ENCODE measurements around the gene EFNA2. TPM values are rescaled to one million over a fixed set of nuclear protein-coding genes. Genes with fewer than 3 reads are reported as not detected.

Gene EFNA2
- polyA plus RNA-seq, 1 donor from 2014 or later, result 10.3 TPM

- TF ChIP-seq POLR2AphosphoS5 (IDR thresholded peaks at IDR 0.05), result no peak
- no peak for TF ChIP-seq SMC3 (conservative IDR thresholded peaks at IDR 0.05; ENCODE audit: poor library complexity)
- TF ChIP-seq TAF1 (IDR thresholded peaks at IDR 0.05; ENCODE audit: low read depth), result no peak
- TF ChIP-seq, protein P1, sequence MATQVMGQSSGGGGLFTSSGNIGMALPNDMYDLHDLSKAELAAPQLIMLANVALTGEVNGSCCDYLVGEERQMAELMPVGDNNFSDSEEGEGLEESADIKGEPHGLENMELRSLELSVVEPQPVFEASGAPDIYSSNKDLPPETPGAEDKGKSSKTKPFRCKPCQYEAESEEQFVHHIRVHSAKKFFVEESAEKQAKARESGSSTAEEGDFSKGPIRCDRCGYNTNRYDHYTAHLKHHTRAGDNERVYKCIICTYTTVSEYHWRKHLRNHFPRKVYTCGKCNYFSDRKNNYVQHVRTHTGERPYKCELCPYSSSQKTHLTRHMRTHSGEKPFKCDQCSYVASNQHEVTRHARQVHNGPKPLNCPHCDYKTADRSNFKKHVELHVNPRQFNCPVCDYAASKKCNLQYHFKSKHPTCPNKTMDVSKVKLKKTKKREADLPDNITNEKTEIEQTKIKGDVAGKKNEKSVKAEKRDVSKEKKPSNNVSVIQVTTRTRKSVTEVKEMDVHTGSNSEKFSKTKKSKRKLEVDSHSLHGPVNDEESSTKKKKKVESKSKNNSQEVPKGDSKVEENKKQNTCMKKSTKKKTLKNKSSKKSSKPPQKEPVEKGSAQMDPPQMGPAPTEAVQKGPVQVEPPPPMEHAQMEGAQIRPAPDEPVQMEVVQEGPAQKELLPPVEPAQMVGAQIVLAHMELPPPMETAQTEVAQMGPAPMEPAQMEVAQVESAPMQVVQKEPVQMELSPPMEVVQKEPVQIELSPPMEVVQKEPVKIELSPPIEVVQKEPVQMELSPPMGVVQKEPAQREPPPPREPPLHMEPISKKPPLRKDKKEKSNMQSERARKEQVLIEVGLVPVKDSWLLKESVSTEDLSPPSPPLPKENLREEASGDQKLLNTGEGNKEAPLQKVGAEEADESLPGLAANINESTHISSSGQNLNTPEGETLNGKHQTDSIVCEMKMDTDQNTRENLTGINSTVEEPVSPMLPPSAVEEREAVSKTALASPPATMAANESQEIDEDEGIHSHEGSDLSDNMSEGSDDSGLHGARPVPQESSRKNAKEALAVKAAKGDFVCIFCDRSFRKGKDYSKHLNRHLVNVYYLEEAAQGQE (IDR thresholded peaks at IDR 0.05; ENCODE audit: borderline replicate concordance), result no peak
- TF ChIP-seq EP300 (conservative IDR thresholded peaks at IDR 0.05; ENCODE audit: poor library complexity, severe bottlenecking), result no peak
- TF ChIP-seq EZH2 (IDR thresholded peaks at IDR 0.05; ENCODE audit: borderline replicate concordance, insufficient read depth, low read length, poor library complexity, severe bottlenecking), result no peak
- TF ChIP-seq, protein P2, sequence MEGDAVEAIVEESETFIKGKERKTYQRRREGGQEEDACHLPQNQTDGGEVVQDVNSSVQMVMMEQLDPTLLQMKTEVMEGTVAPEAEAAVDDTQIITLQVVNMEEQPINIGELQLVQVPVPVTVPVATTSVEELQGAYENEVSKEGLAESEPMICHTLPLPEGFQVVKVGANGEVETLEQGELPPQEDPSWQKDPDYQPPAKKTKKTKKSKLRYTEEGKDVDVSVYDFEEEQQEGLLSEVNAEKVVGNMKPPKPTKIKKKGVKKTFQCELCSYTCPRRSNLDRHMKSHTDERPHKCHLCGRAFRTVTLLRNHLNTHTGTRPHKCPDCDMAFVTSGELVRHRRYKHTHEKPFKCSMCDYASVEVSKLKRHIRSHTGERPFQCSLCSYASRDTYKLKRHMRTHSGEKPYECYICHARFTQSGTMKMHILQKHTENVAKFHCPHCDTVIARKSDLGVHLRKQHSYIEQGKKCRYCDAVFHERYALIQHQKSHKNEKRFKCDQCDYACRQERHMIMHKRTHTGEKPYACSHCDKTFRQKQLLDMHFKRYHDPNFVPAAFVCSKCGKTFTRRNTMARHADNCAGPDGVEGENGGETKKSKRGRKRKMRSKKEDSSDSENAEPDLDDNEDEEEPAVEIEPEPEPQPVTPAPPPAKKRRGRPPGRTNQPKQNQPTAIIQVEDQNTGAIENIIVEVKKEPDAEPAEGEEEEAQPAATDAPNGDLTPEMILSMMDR (IDR thresholded peaks at IDR 0.05; ENCODE audit: poor library complexity, severe bottlenecking), result no peak
- no peak for TF ChIP-seq MXI1 (conservative IDR thresholded peaks at IDR 0.05; ENCODE audit: poor library complexity, severe bottlenecking)
- TF ChIP-seq RAD21 (conservative IDR thresholded peaks at IDR 0.05), result no peak
- no peak overlapping the region for H3K4me3 ChIP-seq (ENCODE audit: low read length)
- H3K36me3 ChIP-seq (ENCODE audit: insufficient read depth, low read length), result no peaks in the 10 kb centered on the region
- H4K20me1 ChIP-seq (ENCODE audit: insufficient read depth), result no peaks in the 10 kb centered on the region
- H3K9me3 ChIP-seq (ENCODE audit: low read length), result no peaks in the 10 kb centered on the region
- no peaks in the 10 kb centered on the region for H3F3A ChIP-seq (ENCODE audit: insufficient read depth, low read length, poor library complexity, severe bottlenecking)
- H3K79me2 ChIP-seq (replicated peaks; ENCODE audit: insufficient read depth, low read length), result no peaks in the 10 kb centered on the region
- H3K27me3 ChIP-seq (ENCODE audit: insufficient read depth, low read depth, low read length), result no peaks in the 10 kb centered on the region
- H3K27ac ChIP-seq (ENCODE audit: low read length), result no peak overlapping the region
- no peak overlapping the region for H3K4me2 ChIP-seq (ENCODE audit: low read length)
- H3K9ac ChIP-seq (ENCODE audit: low read length), result no peak overlapping the region
- H3K9me2 ChIP-seq (ENCODE audit: insufficient read depth, low read length), result no peaks in the 10 kb centered on the region
- H2AFZ ChIP-seq (ENCODE audit: low read depth, low read length), result no peak overlapping the region
These were observed 12.6 kb downstream of the EFNA2 start for GRCh38 chr19:1298235-1298634.

- no peaks in the 10 kb centered on the region for H3F3A ChIP-seq (ENCODE audit: insufficient read depth, low read length, poor library complexity, severe bottlenecking)
- no peak for TF ChIP-seq MXI1 (conservative IDR thresholded peaks at IDR 0.05; ENCODE audit: poor library complexity, severe bottlenecking)
- TF ChIP-seq POLR2AphosphoS5 (IDR thresholded peaks at IDR 0.05), result no peak
- no peak for TF ChIP-seq SMC3 (conservative IDR thresholded peaks at IDR 0.05; ENCODE audit: poor library complexity)
- no peak overlapping the region for H3K9ac ChIP-seq (ENCODE audit: low read length)
- no peaks in the 10 kb centered on the region for H3K9me3 ChIP-seq (ENCODE audit: low read length)
- H3K27ac ChIP-seq (ENCODE audit: low read length), result no peak overlapping the region
- H3K4me2 ChIP-seq (ENCODE audit: low read length), result no peak overlapping the region
- H3K79me2 ChIP-seq (replicated peaks; ENCODE audit: insufficient read depth, low read length), result no peaks in the 10 kb centered on the region
- H4K20me1 ChIP-seq (ENCODE audit: insufficient read depth), result no peaks in the 10 kb centered on the region
- no peak overlapping the region for H2AFZ ChIP-seq (ENCODE audit: low read depth, low read length)
- no peaks in the 10 kb centered on the region for H3K36me3 ChIP-seq (ENCODE audit: insufficient read depth, low read length)
- H3K27me3 ChIP-seq (ENCODE audit: insufficient read depth, low read depth, low read length), result no peaks in the 10 kb centered on the region
- H3K4me3 ChIP-seq (ENCODE audit: low read length), result no peak overlapping the region
- no peaks in the 10 kb centered on the region for H3K9me2 ChIP-seq (ENCODE audit: insufficient read depth, low read length)
These were observed 14.1 kb downstream of the EFNA2 start for GRCh38 chr19:1299801-1300200.
